Measurements from ENCODE around the gene ZNF74. TPM values are rescaled to one million over a fixed set of nuclear protein-coding genes. Genes with fewer than 3 reads are reported as not detected.

The ZNF74 gene
- total RNA-seq, 4 donors from 2014 or later = 7.9 to 10.7 (median 9.2) TPM

- intact Hi-C loops (cut with DNase I) = loop anchor here (5.0 kb wide), 1 partner anchor 79 kb away; the partner anchor contains the start of gene KLHL22
- Histone ChIP-seq H3K27ac (peak overlapping the region in 3 of 4 donors; percentile 39 to 62 (median 47)), H3K4me3 (peak overlapping the region in 3 of 4 donors; percentile 32 to 63 (median 40)), H3K9me3 (no peaks in the 10 kb centered on the region), H3K27me3 (peaks cover 0 to 11% (median 0%) of the 10 kb centered on the region in 4 donors), H3K36me3 (no peaks in the 10 kb centered on the region), H3K4me1 (peaks cover 4 to 20% (median 11%) of the 10 kb centered on the region in 3 donors)
- TF ChIP-seq CTCF (IDR thresholded peaks at IDR 0.05) (peak; percentile 74 to 91 (median 78)), POLR2A (IDR thresholded peaks at IDR 0.05) (no peak)
- DNase-seq = no peak
- 4 to 37% methylated on average over 10 to 14 of the region's 42 CpGs for WGBS, 2 donors
Measured at GRCh38 chr22:20418211-20418788, 24.3 kb downstream of the ZNF74 start.

GRCh38 chr22:20419664-20419951, 25.7 kb downstream of the ZNF74 start:
- Histone ChIP-seq H3K27me3 (peaks cover 0 to 24% (median 0%) of the 10 kb centered on the region in 4 donors), H3K4me1 (peaks cover 7 to 33% (median 24%) of the 10 kb centered on the region in 3 donors), H3K9me3 (no peaks in the 10 kb centered on the region), H3K4me3 (no peak overlapping the region), H3K27ac (no peak overlapping the region), H3K36me3 (no peaks in the 10 kb centered on the region)
- TF ChIP-seq CTCF (IDR thresholded peaks at IDR 0.05) (no peak), POLR2A (IDR thresholded peaks at IDR 0.05) (no peak)
- intact Hi-C loops (cut with DNase I) = loop anchor here (5.0 kb wide), 1 partner anchor 78 kb away; the partner anchor contains the start of gene KLHL22
- 94 to 95% methylated on average over 2 of the region's 2 CpGs for WGBS, 2 donors
- DNase-seq = no peak

GRCh38 chr22:20420157-20420842, 26.3 kb downstream of the ZNF74 start:
- Histone ChIP-seq H3K27me3 (peaks cover 0 to 31% (median 0%) of the 10 kb centered on the region in 4 donors), H3K36me3 (peaks cover 0 to under 1% (median 0%) of the 10 kb centered on the region in 3 donors), H3K27ac (no peak overlapping the region), H3K4me3 (no peak overlapping the region), H3K4me1 (peaks cover 14 to 40% (median 26%) of the 10 kb centered on the region in 3 donors), H3K9me3 (no peaks in the 10 kb centered on the region)
- DNase-seq = no peak
- 82 to 88% methylated on average over 9 to 10 of the region's 11 CpGs for WGBS, 2 donors
- TF ChIP-seq CTCF (IDR thresholded peaks at IDR 0.05) = no peak
- TF ChIP-seq POLR2A (IDR thresholded peaks at IDR 0.05) = no peak
- intact Hi-C loops (cut with DNase I) = loop anchor here (5.0 kb wide), 1 partner anchor 37 kb away; no protein-coding TSS in a partner anchor

- Histone ChIP-seq H3K4me1 (peaks cover 23 to 52% (median 33%) of the 10 kb centered on the region in 3 donors), H3K36me3 (peaks cover 0 to 9% (median 0%) of the 10 kb centered on the region in 3 donors), H3K4me3 (no peak overlapping the region), H3K27me3 (peaks cover 0 to 43% (median 0%) of the 10 kb centered on the region in 4 donors), H3K9me3 (no peaks in the 10 kb centered on the region), H3K27ac (no peak overlapping the region)
- intact Hi-C loops (cut with DNase I) = loop anchor here (5.0 kb wide), 1 partner anchor 36 kb away; no protein-coding TSS in a partner anchor
- WGBS, 2 donors = 73 to 82% methylated on average over 6 to 7 of the region's 7 CpGs
- no peak for DNase-seq
- TF ChIP-seq POLR2A (IDR thresholded peaks at IDR 0.05) (no peak), CTCF (IDR thresholded peaks at IDR 0.05) (no peak)
Measured at GRCh38 chr22:20421507-20421874, 27.5 kb downstream of the ZNF74 start.
